OCI-LY3 (cell line): ENCODE results near the gene BRSK2.

Experiments used
- H2AFZ ChIP-seq: fragments of 200-600, 300-600 bp; shearing (Covaris generic); 2 replicates; pipeline ENCODE4 v1.6.0; 2014; ENCODE audit warnings: antibody characterized with exemption, low read depth, low read length
- H3K27ac ChIP-seq: fragments of 200-600, 300-600 bp; sonication (generic); 2 replicates; pipeline ENCODE4 v1.5.1; 2014; ENCODE audit warnings: mild to moderate bottlenecking, low read length, moderate library complexity, mixed read lengths
- H3K27me3 ChIP-seq: fragments of 200-600, 300-600 bp; sonication (generic); 2 replicates; pipeline ENCODE4 v1.6.1; 2014; ENCODE audit warnings: low read depth, low read length, mixed read lengths
- H3K36me3 ChIP-seq: fragments of 200-600, 300-600 bp; sonication (generic); replicated peaks from 2 replicates; pipeline ENCODE3; 2014; ENCODE audit warnings: low read depth, low read length, mixed read lengths
- H3K4me1 ChIP-seq: fragments of 300-600, 200-600 bp; sonication (generic); 2 replicates; pipeline ENCODE4 v1.6.1; 2014; ENCODE audit warnings: low read length, mixed read lengths
- H3K4me2 ChIP-seq: fragments of 200-600, 300-600 bp; sonication (generic); 2 replicates; pipeline ENCODE4 v1.6.1; 2014; ENCODE audit warnings: low read length, mixed read lengths
- H3K4me3 ChIP-seq: fragments of 300-600, 200-600 bp; sonication (generic); 2 replicates; pipeline ENCODE4 v1.5.1; 2014; ENCODE audit warnings: antibody characterized with exemption, mild to moderate bottlenecking, low read length, moderate library complexity
- H3K79me2 ChIP-seq: fragments of 300-600, 200-600 bp; shearing (Covaris generic); 2 replicates; pipeline ENCODE4 v1.6.1; 2014; ENCODE audit warnings: mild to moderate bottlenecking, low read length, mixed read lengths
- H3K9ac ChIP-seq: fragments of 300-600, 200-600 bp; shearing (Covaris generic); 2 replicates; pipeline ENCODE4 v1.6.0; 2014; ENCODE audit warnings: mild to moderate bottlenecking, low read length, moderate library complexity
- H3K9me3 ChIP-seq: fragments of 200-600, 300-600 bp; shearing (Covaris generic); 2 replicates; pipeline ENCODE4 v1.6.1; 2014; ENCODE audit warnings: low read length, mixed read lengths; ENCODE audit not compliant: insufficient read depth
- H4K20me1 ChIP-seq: fragments of 200-600, 300-600 bp; sonication (generic); 2 replicates; pipeline ENCODE4 v1.6.1; 2016; ENCODE audit warnings: low read length, mixed read lengths; ENCODE audit not compliant: insufficient read depth
- EZH2phosphoT487 ChIP-seq: fragments of 200-600 bp; shearing (Covaris generic); IDR thresholded peaks from 2 replicates; pipeline ENCODE4 v1.6.1; 2018; ENCODE audit warnings: antibody characterized with exemption, mixed run types, low read depth
- TF ChIP-seq, protein P1 (sequence below): fragments of 200-600, 300-600 bp; sonication (generic); IDR thresholded peaks from 2 replicates; pipeline ENCODE4 v1.5.1; 2014; ENCODE audit warnings: antibody characterized with exemption, low read length, low read depth

The BRSK2 gene

DNA sequence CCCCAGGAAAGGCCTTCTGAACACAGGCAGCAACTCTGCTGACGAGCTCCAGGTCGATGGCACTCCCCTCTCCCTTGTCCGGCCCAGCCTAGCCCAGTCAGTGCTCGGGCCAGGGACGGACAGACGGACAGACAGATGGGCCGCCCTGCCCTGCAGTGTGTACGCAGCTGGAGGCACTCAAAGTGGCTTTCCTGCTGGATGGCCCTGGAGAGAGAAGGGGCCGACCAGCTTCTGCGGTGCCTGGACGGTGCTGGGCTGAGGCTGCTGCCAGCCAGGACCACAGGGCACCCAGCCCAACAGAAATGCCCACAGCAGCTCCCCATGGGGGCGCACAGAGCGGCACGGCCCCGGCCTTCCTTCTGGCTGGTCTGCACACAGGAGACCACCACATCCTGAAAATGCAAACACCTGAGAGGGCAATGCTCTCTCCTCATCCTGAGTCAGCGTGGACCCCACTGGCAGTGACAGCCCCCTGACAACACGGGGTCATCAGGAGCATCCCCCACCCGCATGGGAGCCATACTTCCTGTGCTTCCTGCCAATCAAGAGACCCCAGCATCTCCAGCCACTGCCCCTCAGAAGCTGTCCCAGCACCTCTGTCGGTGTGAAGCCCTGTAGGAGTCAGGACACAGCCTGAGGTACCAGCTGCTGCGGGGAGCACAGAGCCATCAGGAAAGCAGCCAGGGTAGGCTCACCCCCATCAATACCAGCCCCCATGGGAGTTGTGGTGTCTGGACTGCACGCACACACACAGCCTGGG lies 97.5 kb downstream of the BRSK2 start:
- Histone ChIP-seq H3K4me2 (no peak overlapping the region), H3K9me3 (no peaks in the 10 kb centered on the region), H3K27ac (no peak overlapping the region), H3K36me3 (no peaks in the 10 kb centered on the region), H2AFZ (no peak overlapping the region), H4K20me1 (peaks cover 61% of the 10 kb centered on the region), H3K4me1 (0 out of 2 replicates have a peak, but pooled peaks cover 4% of the 10 kb centered on the region), H3K79me2 (peaks cover 18% of the 10 kb centered on the region), H3K27me3 (no peaks in the 10 kb centered on the region), H3K9ac (no peak overlapping the region), H3K4me3 (no peak overlapping the region)
- TF ChIP-seq EZH2phosphoT487: no peak
- TF ChIP-seq, protein P1, sequence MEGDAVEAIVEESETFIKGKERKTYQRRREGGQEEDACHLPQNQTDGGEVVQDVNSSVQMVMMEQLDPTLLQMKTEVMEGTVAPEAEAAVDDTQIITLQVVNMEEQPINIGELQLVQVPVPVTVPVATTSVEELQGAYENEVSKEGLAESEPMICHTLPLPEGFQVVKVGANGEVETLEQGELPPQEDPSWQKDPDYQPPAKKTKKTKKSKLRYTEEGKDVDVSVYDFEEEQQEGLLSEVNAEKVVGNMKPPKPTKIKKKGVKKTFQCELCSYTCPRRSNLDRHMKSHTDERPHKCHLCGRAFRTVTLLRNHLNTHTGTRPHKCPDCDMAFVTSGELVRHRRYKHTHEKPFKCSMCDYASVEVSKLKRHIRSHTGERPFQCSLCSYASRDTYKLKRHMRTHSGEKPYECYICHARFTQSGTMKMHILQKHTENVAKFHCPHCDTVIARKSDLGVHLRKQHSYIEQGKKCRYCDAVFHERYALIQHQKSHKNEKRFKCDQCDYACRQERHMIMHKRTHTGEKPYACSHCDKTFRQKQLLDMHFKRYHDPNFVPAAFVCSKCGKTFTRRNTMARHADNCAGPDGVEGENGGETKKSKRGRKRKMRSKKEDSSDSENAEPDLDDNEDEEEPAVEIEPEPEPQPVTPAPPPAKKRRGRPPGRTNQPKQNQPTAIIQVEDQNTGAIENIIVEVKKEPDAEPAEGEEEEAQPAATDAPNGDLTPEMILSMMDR: no peak

DNA sequence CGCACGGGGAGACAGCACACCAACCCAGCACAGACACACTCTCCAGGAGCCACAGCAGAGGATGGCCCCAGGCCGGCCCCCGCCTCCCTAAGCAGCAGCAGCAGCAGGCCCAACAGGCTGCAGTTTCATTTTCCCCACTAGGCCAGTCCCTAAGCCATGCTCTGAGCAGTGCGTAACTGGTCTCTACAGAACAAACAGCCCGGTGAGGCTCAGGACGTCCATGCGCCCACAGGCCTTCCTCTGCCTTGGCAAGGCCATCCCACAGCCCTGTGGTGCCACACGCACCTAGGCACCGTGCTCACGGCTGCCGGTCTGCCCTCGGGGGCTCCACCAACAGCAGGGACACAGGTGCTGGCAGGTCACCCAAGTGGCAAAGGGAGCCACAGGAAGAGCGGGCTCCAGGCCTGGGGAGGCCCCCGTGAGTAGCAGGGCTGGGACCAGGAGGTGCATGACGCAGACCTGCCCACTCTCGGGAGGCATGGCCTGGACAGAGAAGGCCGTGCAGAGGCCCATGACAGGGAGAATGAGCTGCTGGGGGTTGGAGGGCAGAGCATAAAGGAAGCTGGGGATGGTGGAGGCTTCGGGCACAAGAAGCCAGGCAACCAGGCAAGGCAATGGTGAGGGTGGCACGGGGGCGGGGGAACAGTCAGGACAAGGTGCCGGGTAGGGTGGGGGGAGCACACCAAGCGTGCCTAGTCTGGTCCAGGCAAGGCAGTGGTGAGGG lies 98.3 kb downstream of the BRSK2 start:
- Histone ChIP-seq H3K36me3 (no peaks in the 10 kb centered on the region), H3K9ac (no peak overlapping the region), H3K27ac (no peak overlapping the region), H3K27me3 (no peaks in the 10 kb centered on the region), H3K4me1 (peaks cover 9% of the 10 kb centered on the region), H3K4me2 (no peak overlapping the region), H3K79me2 (peaks cover 25% of the 10 kb centered on the region), H4K20me1 (peaks cover 67% of the 10 kb centered on the region), H2AFZ (no peak overlapping the region), H3K4me3 (no peak overlapping the region), H3K9me3 (no peaks in the 10 kb centered on the region)
- TF ChIP-seq, protein P1: no peak
- no peak for TF ChIP-seq EZH2phosphoT487

DNA sequence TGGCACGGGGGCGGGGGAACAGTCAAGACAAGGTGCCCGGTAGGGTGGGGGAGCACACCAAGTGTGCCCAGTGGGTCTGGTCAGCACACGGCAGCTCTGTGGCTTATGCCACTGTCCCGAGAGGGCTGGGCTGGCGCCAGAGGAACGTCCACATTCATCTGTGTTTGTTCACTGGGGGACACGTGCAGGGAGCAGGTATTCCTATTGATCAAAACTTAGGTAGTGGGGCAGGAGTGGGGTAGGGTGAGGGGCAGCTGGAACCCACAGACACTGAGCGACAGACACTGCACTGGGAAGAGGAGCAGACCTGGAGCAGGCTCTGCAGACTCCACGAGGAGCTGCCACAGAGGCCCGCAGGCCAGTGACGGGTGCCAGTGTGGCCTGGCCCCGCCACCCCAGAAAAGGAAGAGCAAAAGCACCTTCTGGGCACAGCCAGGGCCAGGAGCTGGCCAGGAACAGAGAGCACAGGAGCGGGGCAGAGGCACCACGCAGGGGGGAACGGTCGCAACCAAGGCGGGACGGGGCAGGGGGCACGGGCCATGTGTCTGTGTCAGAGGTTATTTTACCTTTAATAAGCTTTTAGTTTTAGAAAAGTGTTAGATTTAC lies 98.9 kb downstream of the BRSK2 start:
- H3K4me3 ChIP-seq: no peak overlapping the region
- no peak overlapping the region for H3K4me2 ChIP-seq
- H3K36me3 ChIP-seq: no peaks in the 10 kb centered on the region
- H4K20me1 ChIP-seq: peaks cover 69% of the 10 kb centered on the region
- H3K27me3 ChIP-seq: no peaks in the 10 kb centered on the region
- peaks cover 28% of the 10 kb centered on the region for H3K79me2 ChIP-seq
- no peak overlapping the region for H2AFZ ChIP-seq
- TF ChIP-seq, protein P1: no peak
- no peak for TF ChIP-seq EZH2phosphoT487
- no peak overlapping the region for H3K9ac ChIP-seq
- H3K9me3 ChIP-seq: no peaks in the 10 kb centered on the region
- H3K4me1 ChIP-seq: peaks cover 15% of the 10 kb centered on the region
- no peak overlapping the region for H3K27ac ChIP-seq

DNA sequence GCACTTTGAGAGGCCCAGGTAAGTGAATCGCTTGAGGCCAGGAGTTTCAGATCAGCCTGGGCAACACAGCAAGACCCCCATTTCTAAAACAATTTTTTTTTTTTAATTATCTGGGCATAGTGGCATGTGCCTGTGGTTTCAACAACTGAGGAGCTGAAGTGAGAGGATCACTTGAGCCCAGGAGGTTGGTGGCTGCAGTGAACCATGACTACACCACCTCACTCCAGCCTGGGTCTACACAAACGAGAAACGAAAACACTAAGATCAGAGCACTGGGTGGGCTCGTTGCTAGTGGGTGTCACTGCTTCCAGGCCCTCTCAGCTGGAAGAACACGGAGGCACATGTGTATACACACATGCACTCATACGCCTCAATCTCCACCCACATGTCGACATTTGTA lies 100.9 kb downstream of the BRSK2 start:
- H2AFZ ChIP-seq: no peak overlapping the region
- H3K9me3 ChIP-seq: no peaks in the 10 kb centered on the region
- H3K27me3 ChIP-seq: no peaks in the 10 kb centered on the region
- no peak overlapping the region for H3K4me3 ChIP-seq
- H4K20me1 ChIP-seq: peaks cover 52% of the 10 kb centered on the region
- H3K4me2 ChIP-seq: no peak overlapping the region
- peaks cover 23% of the 10 kb centered on the region for H3K4me1 ChIP-seq
- H3K9ac ChIP-seq: no peak overlapping the region
- no peak for TF ChIP-seq EZH2phosphoT487
- TF ChIP-seq, protein P1: no peak
- no peaks in the 10 kb centered on the region for H3K36me3 ChIP-seq
- no peak overlapping the region for H3K27ac ChIP-seq
- H3K79me2 ChIP-seq: peaks cover 36% of the 10 kb centered on the region
